ENCODE data around the gene PREP. TPM values are rescaled to one million over a fixed set of nuclear protein-coding genes. Genes with fewer than 3 reads are reported as not detected.

The PREP gene
- total RNA-seq, 1 donor: 19.0 TPM

GRCh38 chr6:105397987-105398386, 4.9 kb downstream of the PREP start:
- TF ChIP-seq, protein P1, sequence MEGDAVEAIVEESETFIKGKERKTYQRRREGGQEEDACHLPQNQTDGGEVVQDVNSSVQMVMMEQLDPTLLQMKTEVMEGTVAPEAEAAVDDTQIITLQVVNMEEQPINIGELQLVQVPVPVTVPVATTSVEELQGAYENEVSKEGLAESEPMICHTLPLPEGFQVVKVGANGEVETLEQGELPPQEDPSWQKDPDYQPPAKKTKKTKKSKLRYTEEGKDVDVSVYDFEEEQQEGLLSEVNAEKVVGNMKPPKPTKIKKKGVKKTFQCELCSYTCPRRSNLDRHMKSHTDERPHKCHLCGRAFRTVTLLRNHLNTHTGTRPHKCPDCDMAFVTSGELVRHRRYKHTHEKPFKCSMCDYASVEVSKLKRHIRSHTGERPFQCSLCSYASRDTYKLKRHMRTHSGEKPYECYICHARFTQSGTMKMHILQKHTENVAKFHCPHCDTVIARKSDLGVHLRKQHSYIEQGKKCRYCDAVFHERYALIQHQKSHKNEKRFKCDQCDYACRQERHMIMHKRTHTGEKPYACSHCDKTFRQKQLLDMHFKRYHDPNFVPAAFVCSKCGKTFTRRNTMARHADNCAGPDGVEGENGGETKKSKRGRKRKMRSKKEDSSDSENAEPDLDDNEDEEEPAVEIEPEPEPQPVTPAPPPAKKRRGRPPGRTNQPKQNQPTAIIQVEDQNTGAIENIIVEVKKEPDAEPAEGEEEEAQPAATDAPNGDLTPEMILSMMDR (IDR thresholded peaks at IDR 0.05; ENCODE audit: insufficient read depth, low read depth, low read length): no peak
- DNase-seq (ENCODE audit: low read depth): no peak
- H3K4me3 ChIP-seq (ENCODE audit: low read depth, low read length): no peak overlapping the region

GRCh38 chr6:105391705-105392104, 11.2 kb downstream of the PREP start:
- H3K4me3 ChIP-seq (ENCODE audit: low read depth, low read length): no peak overlapping the region
- DNase-seq (ENCODE audit: low read depth): no peak
- TF ChIP-seq, protein P1 (IDR thresholded peaks at IDR 0.05; ENCODE audit: insufficient read depth, low read depth, low read length): no peak

GRCh38 chr6:105389543-105389942, 13.3 kb downstream of the PREP start:
- no peak for DNase-seq (ENCODE audit: low read depth)
- TF ChIP-seq, protein P1 (IDR thresholded peaks at IDR 0.05; ENCODE audit: insufficient read depth, low read depth, low read length): no peak

GRCh38 chr6:105388392-105388791, 14.5 kb downstream of the PREP start:
- TF ChIP-seq, protein P1 (IDR thresholded peaks at IDR 0.05; ENCODE audit: insufficient read depth, low read depth, low read length): no peak
- H3K4me3 ChIP-seq (ENCODE audit: low read depth, low read length): no peak overlapping the region
- no peak for DNase-seq (ENCODE audit: low read depth)

More at GRCh38 chr6:105389543-105389942, 13.3 kb downstream of the PREP start:
- H3K4me3 ChIP-seq (ENCODE audit: low read depth, low read length): no peak overlapping the region

DNA sequence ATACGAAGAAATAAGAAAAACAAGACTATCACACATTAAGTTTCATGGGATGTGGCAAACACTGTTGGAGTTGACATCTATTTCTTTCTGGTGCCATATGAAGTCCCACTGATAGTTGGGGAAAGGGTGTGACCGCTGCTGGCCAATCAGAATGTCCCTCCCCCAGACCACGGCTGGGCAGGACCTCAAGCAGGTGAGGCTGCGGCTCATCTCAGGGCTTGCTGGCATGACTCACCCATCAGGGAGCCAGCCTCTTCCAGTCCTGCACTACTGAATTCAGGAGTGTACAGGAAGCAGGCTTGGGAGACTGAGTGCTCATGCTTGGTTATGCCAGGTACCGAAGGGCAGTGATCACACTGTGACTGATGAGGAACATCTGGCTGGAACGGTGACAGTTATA, 18.9 kb downstream of the PREP start:
- DNase-seq (ENCODE audit: low read depth): no peak
- TF ChIP-seq, protein P1 (IDR thresholded peaks at IDR 0.05; ENCODE audit: insufficient read depth, low read depth, low read length): no peak
- no peak overlapping the region for H3K4me3 ChIP-seq (ENCODE audit: low read depth, low read length)

DNA sequence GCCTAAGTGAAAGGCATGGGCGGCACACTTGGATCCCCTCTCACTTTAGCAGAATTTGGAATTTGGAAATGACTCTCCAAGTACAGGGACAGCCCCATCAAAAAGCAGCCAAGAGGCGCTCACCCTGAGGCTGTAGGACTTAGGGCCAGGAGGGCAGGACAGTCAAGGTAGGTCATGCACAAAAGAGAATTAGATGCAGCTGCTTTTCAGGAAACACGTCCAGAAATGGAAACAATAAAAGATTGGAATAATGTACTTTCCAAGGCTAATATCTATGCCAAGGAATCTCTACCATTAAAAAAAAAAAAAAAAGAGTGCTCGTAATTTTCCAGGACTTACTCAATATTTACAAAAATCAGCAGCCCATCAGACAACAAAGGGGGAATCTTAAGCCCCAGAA, 19.9 kb downstream of the PREP start:
- no peak overlapping the region for H3K4me3 ChIP-seq (ENCODE audit: low read depth, low read length)
- no peak for DNase-seq (ENCODE audit: low read depth)
- TF ChIP-seq, protein P1 (IDR thresholded peaks at IDR 0.05; ENCODE audit: insufficient read depth, low read depth, low read length): no peak

- TF ChIP-seq, protein P1 (IDR thresholded peaks at IDR 0.05; ENCODE audit: insufficient read depth, low read depth, low read length): no peak
- no peak for DNase-seq (ENCODE audit: low read depth)
- no peak overlapping the region for H3K4me3 ChIP-seq (ENCODE audit: low read depth, low read length)
These were observed 20.4 kb downstream of the PREP start for GRCh38 chr6:105382496-105382895.

Data from fibroblast of villous mesenchyme (primary cell).